GM19238 (cell line): ENCODE results near the gene ATAD1.

Experiments
- DNase-seq: peaks from one replicate; pipeline ENCODE4 v3.0.0; 2011; ENCODE audit warnings: low spot score; ENCODE audit not compliant: insufficient read length

The ATAD1 gene

GRCh38 chr10:87715552-87716347 is 102.3 kb downstream of the ATAD1 start:
- no peak for DNase-seq

- DNase-seq: no peak
Observed at GRCh38 chr10:87713707-87714106, 104.3 kb downstream of the ATAD1 start.

- DNase-seq: no peak
Observed at GRCh38 chr10:87712913-87713616, 105.0 kb downstream of the ATAD1 start.

- no peak for DNase-seq
Observed at GRCh38 chr10:87707254-87707653, 110.8 kb downstream of the ATAD1 start.

- no peak for DNase-seq
Observed at GRCh38 chr10:87706731-87707130, 111.3 kb downstream of the ATAD1 start.

- no peak for DNase-seq
Observed at GRCh38 chr10:87705339-87705738, 112.7 kb downstream of the ATAD1 start.

- no peak for DNase-seq
Observed at GRCh38 chr10:87703771-87704170, 114.3 kb downstream of the ATAD1 start.

GRCh38 chr10:87702973-87703294 is 115.1 kb downstream of the ATAD1 start:
- DNase-seq: no peak

- DNase-seq: no peak
Observed at GRCh38 chr10:87702260-87702972, 115.6 kb downstream of the ATAD1 start.
